ENCODE results near the gene ZNFX1. TPM values are rescaled to one million over a fixed set of nuclear protein-coding genes. Genes with fewer than 3 reads are reported as not detected.

ZNFX1 gene
- total and polyA plus RNA-seq, 11 donors: 6.4 to 55.8 (median 26.4) TPM

GRCh38 chr20:49233226-49233625 is 44.6 kb downstream of the ZNFX1 start:
- Histone ChIP-seq H3K36me3 (peaks cover 6 to 99% (median 93%) of the 10 kb centered on the region in 9 donors), H3K27me3 (no peaks in the 10 kb centered on the region), H3K9me3 (no peaks in the 10 kb centered on the region), H3K4me1 (peaks cover 0 to 7% (median 0%) of the 10 kb centered on the region in 12 donors), H3K27ac (no peak overlapping the region), H3K4me3 (no peak overlapping the region)
- DNase-seq (no peak), ATAC-seq (no peak)
- TF ChIP-seq CTCF (IDR thresholded peaks at IDR 0.05) (no peak), POLR2A (IDR thresholded peaks at IDR 0.05) (no peak)
- 89 to 97% (median 95%) methylated on average over 10 of the region's 10 CpGs for WGBS, 4 donors
- intact Hi-C loops (cut with DNase I): no loop called here

- ATAC-seq: no peak
- Histone ChIP-seq H3K36me3 (peaks cover 6 to 97% (median 90%) of the 10 kb centered on the region in 9 donors), H3K27me3 (no peaks in the 10 kb centered on the region), H3K4me1 (peaks cover 0 to 7% (median 0%) of the 10 kb centered on the region in 12 donors), H3K9me3 (no peaks in the 10 kb centered on the region), H3K4me3 (no peak overlapping the region), H3K27ac (peak overlapping the region in 1 of 12 donors; percentile 20)
- 70 to 97% (median 78%) methylated on average over 7 of the region's 7 CpGs for WGBS, 4 donors
- TF ChIP-seq CTCF (IDR thresholded peaks at IDR 0.05): no peak
- TF ChIP-seq POLR2A (IDR thresholded peaks at IDR 0.05): no peak
- DNase-seq: no peak
- intact Hi-C loops (cut with DNase I): no loop called here
Measured at GRCh38 chr20:49231471-49231870, 46.4 kb downstream of the ZNFX1 start.

GRCh38 chr20:49230561-49231133 is 47.2 kb downstream of the ZNFX1 start:
- Histone ChIP-seq H3K4me3 (no peak overlapping the region), H3K27ac (peak overlapping the region in 3 of 12 donors; percentile 2 to 46 (median 42)), H3K9me3 (no peaks in the 10 kb centered on the region), H3K4me1 (peaks cover 0 to 7% (median 0%) of the 10 kb centered on the region in 12 donors), H3K36me3 (peaks cover 6 to 98% (median 91%) of the 10 kb centered on the region in 9 donors), H3K27me3 (no peaks in the 10 kb centered on the region)
- TF ChIP-seq CTCF (IDR thresholded peaks at IDR 0.05): no peak
- no peak for TF ChIP-seq POLR2A (IDR thresholded peaks at IDR 0.05)
- WGBS, 4 donors: 76 to 85% (median 81%) methylated on average over 8 of the region's 8 CpGs
- intact Hi-C loops (cut with DNase I): no loop called here
- peak in 3 of 4 donors; percentile 38 to 76 (median 57) for ATAC-seq
- DNase-seq: peak in 3 of 5 donors; percentile 28 to 59 (median 47)

- intact Hi-C loops (cut with DNase I): no loop called here
- Histone ChIP-seq H3K4me3 (no peak overlapping the region), H3K4me1 (peaks cover 0 to 7% (median 0%) of the 10 kb centered on the region in 12 donors), H3K27ac (peak overlapping the region in 3 of 12 donors; percentile 2 to 46 (median 42)), H3K36me3 (peaks cover 6 to 98% (median 92%) of the 10 kb centered on the region in 9 donors), H3K9me3 (no peaks in the 10 kb centered on the region), H3K27me3 (no peaks in the 10 kb centered on the region)
- peak in 1 of 4 donors; percentile 8 for ATAC-seq
- DNase-seq: no peak
- no peak for TF ChIP-seq POLR2A (IDR thresholded peaks at IDR 0.05)
- TF ChIP-seq CTCF (IDR thresholded peaks at IDR 0.05): no peak
- WGBS, 4 donors: 90 to 96% (median 92%) methylated on average over 10 of the region's 10 CpGs
Measured at GRCh38 chr20:49230021-49230420, 47.8 kb downstream of the ZNFX1 start.

All from heart left ventricle (tissue), 16 donors.